PC-3 (cell line): Measurements from ENCODE around the gene TEX14.

Experiments
- EZH2 ChIP-seq: fragments of 300-600 bp; sonication (generic); IDR thresholded peaks from one replicate; pipeline ENCODE4 v1.6.1; 2017; ENCODE audit warnings: antibody characterized with exemption, mild to moderate bottlenecking, low read length; ENCODE audit not compliant: unreplicated experiment
- TF ChIP-seq, protein P1 (sequence below): fragments of 300-600 bp; sonication (generic); conservative IDR thresholded peaks from 2 replicates; pipeline ENCODE4 v1.5.1; 2017; ENCODE audit warnings: antibody characterized with exemption, low read depth, mild to moderate bottlenecking, low read length

DNA sequence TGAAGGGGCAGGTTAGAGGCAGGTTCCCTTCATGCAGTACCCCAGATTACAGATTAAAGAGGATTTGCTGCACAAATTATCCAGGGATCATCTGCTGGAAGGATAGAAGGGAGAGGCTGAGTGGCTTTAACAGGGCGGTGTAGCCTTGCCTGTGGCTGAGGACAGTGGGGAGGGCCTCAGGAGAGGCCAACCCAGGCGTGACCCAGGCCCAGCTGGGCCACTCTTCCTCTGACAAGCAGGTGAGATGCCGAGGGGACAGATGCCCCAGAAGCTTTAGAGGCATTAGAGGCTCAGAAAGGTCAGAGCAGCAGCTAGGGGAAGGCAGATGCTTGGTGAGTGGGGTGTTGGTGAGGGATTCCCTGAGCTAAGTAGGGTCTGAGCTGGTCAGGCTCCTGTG, 159.3 kb downstream of the TEX14 start:
- no peak for TF ChIP-seq EZH2
- TF ChIP-seq, protein P1, sequence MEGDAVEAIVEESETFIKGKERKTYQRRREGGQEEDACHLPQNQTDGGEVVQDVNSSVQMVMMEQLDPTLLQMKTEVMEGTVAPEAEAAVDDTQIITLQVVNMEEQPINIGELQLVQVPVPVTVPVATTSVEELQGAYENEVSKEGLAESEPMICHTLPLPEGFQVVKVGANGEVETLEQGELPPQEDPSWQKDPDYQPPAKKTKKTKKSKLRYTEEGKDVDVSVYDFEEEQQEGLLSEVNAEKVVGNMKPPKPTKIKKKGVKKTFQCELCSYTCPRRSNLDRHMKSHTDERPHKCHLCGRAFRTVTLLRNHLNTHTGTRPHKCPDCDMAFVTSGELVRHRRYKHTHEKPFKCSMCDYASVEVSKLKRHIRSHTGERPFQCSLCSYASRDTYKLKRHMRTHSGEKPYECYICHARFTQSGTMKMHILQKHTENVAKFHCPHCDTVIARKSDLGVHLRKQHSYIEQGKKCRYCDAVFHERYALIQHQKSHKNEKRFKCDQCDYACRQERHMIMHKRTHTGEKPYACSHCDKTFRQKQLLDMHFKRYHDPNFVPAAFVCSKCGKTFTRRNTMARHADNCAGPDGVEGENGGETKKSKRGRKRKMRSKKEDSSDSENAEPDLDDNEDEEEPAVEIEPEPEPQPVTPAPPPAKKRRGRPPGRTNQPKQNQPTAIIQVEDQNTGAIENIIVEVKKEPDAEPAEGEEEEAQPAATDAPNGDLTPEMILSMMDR: no peak
